Parathyroid adenoma (tissue), 2 donors: Measurements from ENCODE around the gene EPB41L4B.

Experiments
- H2AFZ ChIP-seq: fragments of 300-600 bp; sonication (generic); one replicate; pipeline ENCODE4 v1.7.0; 2017; ENCODE audit warnings: antibody characterized with exemption, mild to moderate bottlenecking
- H3K27ac ChIP-seq: fragments of 300-600 bp; sonication (generic); one replicate; pipeline ENCODE4 v1.7.0; 2017
- H3K27me3 ChIP-seq: fragments of 300-600 bp; sonication (generic); one replicate; pipeline ENCODE4 v1.7.0; 2017; ENCODE audit warnings: low read length; ENCODE audit not compliant: control insufficient read depth, insufficient read depth
- H3K36me3 ChIP-seq: fragments of 300-600 bp; sonication (generic); one replicate; pipeline ENCODE4 v1.7.0; 2017; ENCODE audit warnings: low read length; ENCODE audit not compliant: control insufficient read depth, insufficient read depth
- H3K4me1 ChIP-seq: fragments of 300-600 bp; sonication (generic); one replicate; pipeline ENCODE4 v1.7.0; 2017; ENCODE audit warnings: control low read depth
- H3K4me2 ChIP-seq: fragments of 300-600 bp; sonication (generic); one replicate; pipeline ENCODE4 v1.7.0; 2017; ENCODE audit warnings: low read length
- H3K4me3 ChIP-seq: fragments of 300-600 bp; sonication (generic); one replicate; pipeline ENCODE4 v1.7.0; 2017; ENCODE audit warnings: low read depth, low read length
- H3K79me2 ChIP-seq: fragments of 300-600 bp; sonication (generic); one replicate; pipeline ENCODE4 v1.7.0; 2017; ENCODE audit warnings: control low read depth
- H3K9ac ChIP-seq: fragments of 300-600 bp; sonication (generic); one replicate; pipeline ENCODE4 v1.7.0; 2017; ENCODE audit warnings: mild to moderate bottlenecking
- H3K9me3 ChIP-seq: fragments of 300-600 bp; sonication (generic); one replicate; pipeline ENCODE4 v1.7.0; 2017; ENCODE audit warnings: low read length; ENCODE audit not compliant: control insufficient read depth
- CTCF ChIP-seq: fragments of 300-600 bp; sonication (generic); IDR thresholded peaks from one replicate; pipeline ENCODE4 v1.7.0; 2017; ENCODE audit warnings: antibody characterized with exemption, mild to moderate bottlenecking
- donor health status: primary hyperparathyroidism.

EPB41L4B gene

DNA sequence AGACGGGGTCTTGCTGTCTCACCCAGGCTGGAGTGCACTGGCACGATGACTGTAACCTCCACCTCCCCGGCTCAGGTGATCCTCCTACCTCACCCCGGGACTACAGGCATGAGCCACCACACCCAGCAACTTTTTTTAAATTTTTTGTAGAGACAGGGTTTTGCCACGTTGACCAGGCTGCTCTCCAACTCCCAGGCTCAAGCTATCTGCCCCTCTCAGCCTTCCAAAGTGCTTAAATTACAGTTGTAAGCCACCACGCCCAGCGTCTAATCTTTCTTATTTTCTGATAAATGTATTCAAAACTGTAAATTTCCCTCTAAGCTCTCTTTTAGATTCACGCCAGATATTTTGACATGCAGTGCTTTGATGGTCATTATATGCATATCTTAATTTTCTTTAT lies 164.2 kb downstream of the EPB41L4B start:
- Histone ChIP-seq H3K27me3 (no peaks in the 10 kb centered on the region), H3K36me3 (no peaks in the 10 kb centered on the region), H3K79me2 (no peaks in the 10 kb centered on the region), H2AFZ (no peak overlapping the region), H3K27ac (no peak overlapping the region), H3K4me3 (no peak overlapping the region), H3K9me3 (no peaks in the 10 kb centered on the region), H3K4me1 (no peaks in the 10 kb centered on the region), H3K4me2 (no peak overlapping the region), H3K9ac (no peak overlapping the region)
- TF ChIP-seq CTCF: no peak

- Histone ChIP-seq H3K4me1 (no peaks in the 10 kb centered on the region), H2AFZ (no peak overlapping the region), H3K27me3 (no peaks in the 10 kb centered on the region), H3K79me2 (no peaks in the 10 kb centered on the region), H3K9ac (no peak overlapping the region), H3K27ac (no peak overlapping the region), H3K4me2 (no peak overlapping the region), H3K36me3 (no peaks in the 10 kb centered on the region), H3K9me3 (no peaks in the 10 kb centered on the region), H3K4me3 (no peak overlapping the region)
- TF ChIP-seq CTCF: no peak
Observed at GRCh38 chr9:109150925-109151545, 169.8 kb downstream of the EPB41L4B start.

DNA sequence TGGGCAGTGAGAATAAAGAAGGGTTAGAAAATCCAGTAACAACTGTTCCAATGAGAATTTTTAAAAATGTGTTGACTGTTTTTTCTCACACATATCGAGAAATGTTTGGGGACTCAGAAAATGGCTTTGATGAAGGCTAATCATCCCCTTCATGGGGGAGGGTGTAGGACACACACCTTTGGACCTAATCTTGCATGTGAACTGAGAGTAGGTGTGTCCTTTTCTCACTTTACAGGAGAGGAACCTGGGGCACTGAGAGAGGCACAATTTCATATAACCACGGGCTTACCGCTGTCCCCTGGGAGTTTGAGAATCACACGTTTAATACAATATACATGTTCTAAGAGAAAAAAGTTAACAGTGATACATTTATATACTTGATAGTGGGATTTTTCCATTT lies 171.1 kb downstream of the EPB41L4B start:
- H3K4me3 ChIP-seq: no peak overlapping the region

DNA sequence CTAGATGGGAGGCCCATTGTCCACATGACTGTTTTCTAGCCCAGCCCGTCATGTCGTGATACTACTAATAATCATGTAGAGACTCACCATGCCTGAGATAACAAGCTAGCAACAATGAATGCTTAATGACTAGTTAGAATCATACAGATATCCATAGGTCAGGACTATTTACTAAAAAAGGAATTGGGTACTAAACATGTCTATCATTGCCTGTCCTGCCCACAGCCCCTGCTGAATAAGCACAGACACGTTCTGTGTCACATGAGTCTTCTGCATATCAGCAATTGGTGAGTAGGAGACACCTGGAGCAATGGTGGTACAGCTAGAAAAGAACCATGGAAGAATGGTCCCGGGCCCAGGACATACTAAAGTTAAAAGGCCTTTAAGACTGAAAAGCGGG lies 171.8 kb downstream of the EPB41L4B start:
- H3K36me3 ChIP-seq: no peaks in the 10 kb centered on the region
- H2AFZ ChIP-seq: no peak overlapping the region
- no peak overlapping the region for H3K4me3 ChIP-seq
- H3K4me1 ChIP-seq: no peaks in the 10 kb centered on the region
- no peak overlapping the region for H3K4me2 ChIP-seq
- no peaks in the 10 kb centered on the region for H3K9me3 ChIP-seq
- no peaks in the 10 kb centered on the region for H3K27me3 ChIP-seq
- TF ChIP-seq CTCF: no peak
- H3K79me2 ChIP-seq: no peaks in the 10 kb centered on the region
- H3K9ac ChIP-seq: no peak overlapping the region
- no peak overlapping the region for H3K27ac ChIP-seq

More for the DNA sequence above, 171.1 kb downstream of the EPB41L4B start:
- Histone ChIP-seq H3K9me3 (no peaks in the 10 kb centered on the region), H3K27ac (no peak overlapping the region), H2AFZ (no peak overlapping the region), H3K4me1 (no peaks in the 10 kb centered on the region), H3K36me3 (no peaks in the 10 kb centered on the region), H3K9ac (no peak overlapping the region), H3K79me2 (no peaks in the 10 kb centered on the region), H3K27me3 (no peaks in the 10 kb centered on the region), H3K4me2 (no peak overlapping the region)
- no peak for TF ChIP-seq CTCF

DNA sequence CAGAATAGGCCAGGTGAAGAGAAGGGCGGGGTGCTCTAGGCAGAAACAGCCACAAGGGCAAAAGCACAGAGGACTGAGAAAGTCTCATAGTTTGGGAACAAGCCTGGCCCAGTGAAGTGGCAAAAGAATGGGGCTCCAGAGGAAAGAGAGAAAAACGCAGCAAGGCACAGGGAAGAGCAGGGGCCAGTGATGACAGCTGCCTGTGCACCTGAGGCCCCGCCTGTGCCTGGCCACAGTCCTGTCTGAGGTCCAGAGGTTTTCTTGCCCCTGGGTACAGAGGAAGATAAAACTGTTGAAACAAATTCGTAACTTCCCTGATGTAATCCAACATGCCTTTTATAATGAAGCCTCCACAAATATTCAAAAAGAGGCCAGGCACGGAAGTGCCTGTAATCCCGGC lies 175.8 kb downstream of the EPB41L4B start:
- H3K4me1 ChIP-seq: no peaks in the 10 kb centered on the region
- H3K27me3 ChIP-seq: no peaks in the 10 kb centered on the region
- H3K9ac ChIP-seq: no peak overlapping the region
- no peak overlapping the region for H3K4me2 ChIP-seq
- H2AFZ ChIP-seq: no peak overlapping the region
- no peak for TF ChIP-seq CTCF
- no peak overlapping the region for H3K4me3 ChIP-seq
- H3K79me2 ChIP-seq: no peaks in the 10 kb centered on the region
- H3K27ac ChIP-seq: no peak overlapping the region
- no peaks in the 10 kb centered on the region for H3K9me3 ChIP-seq
- no peaks in the 10 kb centered on the region for H3K36me3 ChIP-seq
